HCT116 (cell line): ENCODE measurements around the gene VPS45. TPM values are rescaled to one million over a fixed set of nuclear protein-coding genes. Genes with fewer than 3 reads are reported as not detected.

Source experiments
- ATAC-seq: fragments of 200-7000 bp; cut with Tn5 transposase; 2 replicates; pipeline ENCODE4 v1.9.1; 2020; ENCODE audit warnings: mild to moderate bottlenecking, moderate library complexity
- BruUV-seq: library from RNA; stranded (reverse); fragments of 400-500 nt; replicated peaks from 2 replicates; lab custom pipeline; 2021; lab: Mats Ljungman, UMichigan
- CTCF ChIA-PET: fragments of 300-600 bp; sonication (Branson Sonifier 250); formaldehyde crosslinking; loops from one replicate; lab custom pipeline; 2021; ENCODE audit warnings: antibody characterized with exemption; lab: Charles Lee
- POLR2A ChIA-PET: fragments of 300-600, 350-600 bp; sonication (Branson Sonifier 250); formaldehyde crosslinking; loops from one replicate; lab custom pipeline; 2021; ENCODE audit warnings: antibody characterized with exemption; lab: Charles Lee
- RAD21 ChIA-PET, 2 experiments: fragments of 300-600 bp; sonication (Branson Sonifier 250); formaldehyde crosslinking; loops; one replicate each; lab custom pipeline; 2023; ENCODE audit warnings: low total read pairs in 2 of 2; ENCODE audit not compliant: uncharacterized antibody in 2 of 2, unreplicated experiment in 2 of 2, low non-redundant PET in 1 of 2; lab: Charles Lee
- DNase-seq: peaks from one replicate; pipeline ENCODE4 v3.0.0-alpha.2; 2010; ENCODE audit warnings: low read depth, low spot score
- H2AFZ ChIP-seq: fragments of 200-600 bp; shearing (Covaris generic), sonication (generic); 2 replicates; pipeline ENCODE4 v1.6.1; 2017; ENCODE audit warnings: low read depth, mixed run types, mixed read lengths, antibody characterized with exemption, low read length; ENCODE audit not compliant: poor library complexity, severe bottlenecking
- H3K27ac ChIP-seq: 2 replicates; pipeline ENCODE4 v1.5.1; 2012; ENCODE audit warnings: low read depth, low read length
- H3K27me3 ChIP-seq: fragments of 200-600 bp; sonication (generic); 2 replicates; pipeline ENCODE4 v1.6.1; 2016; ENCODE audit warnings: mixed run types, low read length, mixed read lengths; ENCODE audit not compliant: insufficient read depth
- H3K36me3 ChIP-seq, 2 experiments: fragments of 200-500 bp in 1 of 2; fragments of 200-600 bp in 1 of 2; sonication (Bioruptor generic) in 1 of 2; sonication (generic) in 1 of 2; 2 replicates each; pipeline versions ENCODE4 v1.5.1 to v1.6.1; 2014 to 2016; ENCODE audit warnings: low read length in 2 of 2, inconsistent platforms in 1 of 2, mixed read lengths in 1 of 2, mixed run types in 1 of 2; ENCODE audit not compliant: insufficient read depth in 2 of 2, control insufficient read depth in 1 of 2
- H3K4me1 ChIP-seq, 2 experiments: fragments of 200-600 bp in 1 of 2; sonication (generic) in 1 of 2; 2 replicates each; pipeline versions ENCODE4 v1.5.1 to v1.6.1; 2012 to 2017; ENCODE audit warnings: low read length in 2 of 2, inconsistent platforms in 1 of 2, mild to moderate bottlenecking in 1 of 2, mixed read lengths in 1 of 2, mixed run types in 1 of 2, moderate library complexity in 1 of 2; ENCODE audit not compliant: insufficient read depth in 2 of 2, control insufficient read depth in 1 of 2
- H3K4me2 ChIP-seq: fragments of 200-600 bp; sonication (generic); 2 replicates; pipeline ENCODE4 v1.6.1; 2017; ENCODE audit warnings: mixed run types, low read length, mixed read lengths
- H3K4me3 ChIP-seq, 2 experiments: fragments of 200-600 bp in 1 of 2; sonication (generic) in 1 of 2; replicated peaks in 1 of 2; 2 replicates each; pipeline ENCODE4 v1.5.1; 2011 to 2016; ENCODE audit warnings: low read length in 2 of 2, control low read depth in 1 of 2, low read depth in 1 of 2, mild to moderate bottlenecking in 1 of 2, mixed read lengths in 1 of 2, mixed run types in 1 of 2
- H3K79me2 ChIP-seq: fragments of 200-600 bp; sonication (generic); 2 replicates; pipeline ENCODE4 v1.6.1; 2017; ENCODE audit warnings: mild to moderate bottlenecking, mixed run types, low read length, moderate library complexity, mixed read lengths; ENCODE audit not compliant: insufficient read depth
- H3K9ac ChIP-seq: fragments of 200-600 bp; sonication (generic); 2 replicates; pipeline ENCODE4 v1.6.1; 2016; ENCODE audit warnings: low read length, mixed read lengths
- H3K9me2 ChIP-seq: fragments of 200-600 bp; sonication (generic), shearing (Covaris generic); 2 replicates; pipeline ENCODE4 v1.6.1; 2017; ENCODE audit warnings: mixed run types, mild to moderate bottlenecking, moderate library complexity; ENCODE audit not compliant: insufficient read depth
- H3K9me3 ChIP-seq, 2 experiments: fragments of 200-500 bp in 1 of 2; fragments of 200-600 bp in 1 of 2; sonication (Bioruptor generic) in 1 of 2; sonication (generic) in 1 of 2; 2 replicates each; pipeline ENCODE4 v1.6.1; 2014 to 2017; ENCODE audit warnings: low read length in 2 of 2, mixed read lengths in 2 of 2, inconsistent platforms in 1 of 2, low read depth in 1 of 2, mild to moderate bottlenecking in 1 of 2, mixed run types in 1 of 2, moderate library complexity in 1 of 2; ENCODE audit not compliant: control insufficient read depth in 1 of 2, insufficient read depth in 1 of 2
- H4K20me1 ChIP-seq: fragments of 200-600 bp; sonication (generic), shearing (Covaris generic); 2 replicates; pipeline ENCODE4 v1.6.1; 2017; ENCODE audit warnings: mixed run types, mild to moderate bottlenecking, moderate library complexity; ENCODE audit not compliant: insufficient read depth
- CBX3 ChIP-seq: IDR thresholded peaks from 2 replicates; pipeline ENCODE4 v1.6.1; 2012; ENCODE audit warnings: low read depth
- CEBPB ChIP-seq: IDR thresholded peaks from 2 replicates; pipeline ENCODE4 v1.6.1; 2012; ENCODE audit warnings: low read depth
- EZH2 ChIP-seq: fragments of 200-600 bp; sonication (generic); IDR thresholded peaks from 2 replicates; pipeline ENCODE4 v1.6.1; 2017; ENCODE audit warnings: antibody characterized with exemption, mixed run types
- FOSL1 ChIP-seq: IDR thresholded peaks from 2 replicates; pipeline ENCODE4 v1.6.1; 2012; ENCODE audit warnings: low read depth
- ZFX ChIP-seq: fragments of 450-650 bp; IDR thresholded peaks from 2 replicates; pipeline ENCODE4 v1.6.1; 2017
- ZNF274 ChIP-seq: fragments of 200-500 bp; sonication (Bioruptor generic); IDR thresholded peaks from 2 replicates; pipeline ENCODE4 v1.6.1; 2014; ENCODE audit warnings: mild to moderate bottlenecking, low read depth, low read length, inconsistent platforms
- intact Hi-C: fragments of 100-400 bp; cut with micrococcal nuclease; formaldehyde crosslinking; loops from 2 replicates; pipeline ENCODE4 v1.10.0; 2022
- total RNA-seq: library from RNA; stranded (reverse); gene quantifications from one replicate; pipeline ENCODE4 v1.2.1, GENCODE V29; 2021; ENCODE audit not compliant: unreplicated experiment
- TF ChIP-seq, protein P1 (sequence below), 3 experiments: fragments of 200-600 bp in 1 of 3; sonication (generic) in 1 of 3; IDR thresholded peaks in 2 of 3; conservative IDR thresholded peaks in 1 of 3; 2 replicates each; pipeline ENCODE4 v1.5.1; 2012 to 2017; ENCODE audit warnings: low read depth in 2 of 3, low read length in 2 of 3, antibody characterized with exemption in 1 of 3, borderline replicate concordance in 1 of 3, control low read depth in 1 of 3, mild to moderate bottlenecking in 1 of 3, mixed read lengths in 1 of 3, mixed run types in 1 of 3, moderate library complexity in 1 of 3; ENCODE audit not compliant: insufficient read depth in 1 of 3
- TF ChIP-seq, protein P2 (sequence below): IDR thresholded peaks from 2 replicates; pipeline ENCODE4 v1.6.1; 2011; ENCODE audit warnings: mild to moderate bottlenecking, low read length, moderate library complexity; ENCODE audit not compliant: insufficient replicate concordance; ENCODE audit errors: extremely low read depth
- TF ChIP-seq, protein P3 (sequence below): IDR thresholded peaks from 2 replicates; pipeline ENCODE4 v1.6.1; 2012
- TF ChIP-seq, protein P4 (sequence below): IDR thresholded peaks from 2 replicates; pipeline ENCODE4 v1.6.1; 2012

The VPS45 gene
- total RNA-seq, 1 experiment from 2014 or later, result 28.1 TPM

DNA sequence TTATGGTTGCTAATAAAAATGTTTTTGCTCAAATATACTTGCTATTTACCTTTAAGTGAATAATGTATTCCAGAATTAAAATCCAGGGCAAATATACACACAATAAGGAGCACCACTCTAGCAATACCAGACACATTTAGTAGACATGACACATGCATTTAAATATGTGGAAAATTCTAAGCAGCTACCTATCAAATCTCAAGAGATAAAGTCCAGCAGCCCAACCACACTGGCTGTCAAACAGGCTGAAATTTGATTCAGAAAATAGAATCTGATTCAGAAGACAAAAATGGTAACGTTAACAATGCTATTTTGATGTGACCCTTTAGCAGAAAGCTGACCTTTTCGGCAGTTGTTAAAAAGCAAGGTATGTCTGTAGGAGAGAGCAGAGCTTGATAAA lies 124.4 kb downstream of the VPS45 start:
- no peaks in the 10 kb centered on the region for H3K9me3 ChIP-seq
- no peak overlapping the region for H3K27ac ChIP-seq
- no peaks in the 10 kb centered on the region for H3K9me2 ChIP-seq
- RAD21 ChIA-PET, result no interaction called here
- CTCF ChIA-PET, result no interaction called here
- no peak overlapping the region for H3K9ac ChIP-seq
- H3K36me3 ChIP-seq, result no peaks in the 10 kb centered on the region
- peak overlapping the region; percentile 89 for H2AFZ ChIP-seq
- BruUV-seq, result no TSS peak
- H3K4me3 ChIP-seq, result no peak overlapping the region
- POLR2A ChIA-PET, result no interaction called here
- ATAC-seq (no peak), DNase-seq (no peak)
- H3K4me1 ChIP-seq, result peaks cover 2 to 15% of the 10 kb centered on the region in 2 experiments; a peak in 3 of 4 replicates
- H4K20me1 ChIP-seq, result no peaks in the 10 kb centered on the region
- TF ChIP-seq FOSL1 (no peak), CEBPB (no peak), EZH2 (no peak), ZFX (no peak), ZNF274 (no peak), CBX3 (no peak)
- TF ChIP-seq, protein P1, sequence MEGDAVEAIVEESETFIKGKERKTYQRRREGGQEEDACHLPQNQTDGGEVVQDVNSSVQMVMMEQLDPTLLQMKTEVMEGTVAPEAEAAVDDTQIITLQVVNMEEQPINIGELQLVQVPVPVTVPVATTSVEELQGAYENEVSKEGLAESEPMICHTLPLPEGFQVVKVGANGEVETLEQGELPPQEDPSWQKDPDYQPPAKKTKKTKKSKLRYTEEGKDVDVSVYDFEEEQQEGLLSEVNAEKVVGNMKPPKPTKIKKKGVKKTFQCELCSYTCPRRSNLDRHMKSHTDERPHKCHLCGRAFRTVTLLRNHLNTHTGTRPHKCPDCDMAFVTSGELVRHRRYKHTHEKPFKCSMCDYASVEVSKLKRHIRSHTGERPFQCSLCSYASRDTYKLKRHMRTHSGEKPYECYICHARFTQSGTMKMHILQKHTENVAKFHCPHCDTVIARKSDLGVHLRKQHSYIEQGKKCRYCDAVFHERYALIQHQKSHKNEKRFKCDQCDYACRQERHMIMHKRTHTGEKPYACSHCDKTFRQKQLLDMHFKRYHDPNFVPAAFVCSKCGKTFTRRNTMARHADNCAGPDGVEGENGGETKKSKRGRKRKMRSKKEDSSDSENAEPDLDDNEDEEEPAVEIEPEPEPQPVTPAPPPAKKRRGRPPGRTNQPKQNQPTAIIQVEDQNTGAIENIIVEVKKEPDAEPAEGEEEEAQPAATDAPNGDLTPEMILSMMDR (IDR thresholded peaks at IDR 0.05 in 2 of 3, conservative IDR thresholded peaks at IDR 0.05 in 1 of 3; ENCODE audit: borderline replicate concordance in 1 of 3, insufficient read depth in 1 of 3, low read depth in 2 of 3, low read length in 2 of 3), result no peak
- TF ChIP-seq, protein P2, sequence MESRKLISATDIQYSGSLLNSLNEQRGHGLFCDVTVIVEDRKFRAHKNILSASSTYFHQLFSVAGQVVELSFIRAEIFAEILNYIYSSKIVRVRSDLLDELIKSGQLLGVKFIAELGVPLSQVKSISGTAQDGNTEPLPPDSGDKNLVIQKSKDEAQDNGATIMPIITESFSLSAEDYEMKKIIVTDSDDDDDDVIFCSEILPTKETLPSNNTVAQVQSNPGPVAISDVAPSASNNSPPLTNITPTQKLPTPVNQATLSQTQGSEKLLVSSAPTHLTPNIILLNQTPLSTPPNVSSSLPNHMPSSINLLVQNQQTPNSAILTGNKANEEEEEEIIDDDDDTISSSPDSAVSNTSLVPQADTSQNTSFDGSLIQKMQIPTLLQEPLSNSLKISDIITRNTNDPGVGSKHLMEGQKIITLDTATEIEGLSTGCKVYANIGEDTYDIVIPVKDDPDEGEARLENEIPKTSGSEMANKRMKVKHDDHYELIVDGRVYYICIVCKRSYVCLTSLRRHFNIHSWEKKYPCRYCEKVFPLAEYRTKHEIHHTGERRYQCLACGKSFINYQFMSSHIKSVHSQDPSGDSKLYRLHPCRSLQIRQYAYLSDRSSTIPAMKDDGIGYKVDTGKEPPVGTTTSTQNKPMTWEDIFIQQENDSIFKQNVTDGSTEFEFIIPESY, result no peak
- TF ChIP-seq, protein P3, sequence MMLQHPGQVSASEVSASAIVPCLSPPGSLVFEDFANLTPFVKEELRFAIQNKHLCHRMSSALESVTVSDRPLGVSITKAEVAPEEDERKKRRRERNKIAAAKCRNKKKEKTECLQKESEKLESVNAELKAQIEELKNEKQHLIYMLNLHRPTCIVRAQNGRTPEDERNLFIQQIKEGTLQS, result no peak
- TF ChIP-seq, protein P4, sequence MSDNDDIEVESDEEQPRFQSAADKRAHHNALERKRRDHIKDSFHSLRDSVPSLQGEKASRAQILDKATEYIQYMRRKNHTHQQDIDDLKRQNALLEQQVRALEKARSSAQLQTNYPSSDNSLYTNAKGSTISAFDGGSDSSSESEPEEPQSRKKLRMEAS, result no peak
- H3K79me2 ChIP-seq, result no peaks in the 10 kb centered on the region
- H3K4me2 ChIP-seq, result no peak overlapping the region
- no peaks in the 10 kb centered on the region for H3K27me3 ChIP-seq
- intact Hi-C loops, result no loop called here
